H1 (cell line): ENCODE data around the gene SRPK3.
"Not testable (repeated sequence)": the region's sequence is repeated elsewhere in the genome, so short reads cannot be mapped to it uniquely, and the experiment has no call there.

Source experiments
- PHF8 ChIP-seq: fragments of 200-600 bp; sonication (generic); conservative IDR thresholded peaks from 2 replicates; pipeline ENCODE4 v1.7.1; 2012; ENCODE audit warnings: low read depth, mild to moderate bottlenecking, inconsistent platforms, low read length, moderate library complexity
- TF ChIP-seq, protein P1 (sequence below), 3 experiments: IDR thresholded peaks; 1 replicate in 2 of 3; 2 replicates in 1 of 3; pipeline versions ENCODE4 v1.5.1 to v1.6.1; 2011; ENCODE audit warnings: low read length in 3 of 3, mild to moderate bottlenecking in 3 of 3, inconsistent platforms in 2 of 3, low read depth in 1 of 3, moderate library complexity in 1 of 3; ENCODE audit not compliant: insufficient read depth in 1 of 3; ENCODE audit errors: control extremely low read depth in 1 of 3

DNA sequence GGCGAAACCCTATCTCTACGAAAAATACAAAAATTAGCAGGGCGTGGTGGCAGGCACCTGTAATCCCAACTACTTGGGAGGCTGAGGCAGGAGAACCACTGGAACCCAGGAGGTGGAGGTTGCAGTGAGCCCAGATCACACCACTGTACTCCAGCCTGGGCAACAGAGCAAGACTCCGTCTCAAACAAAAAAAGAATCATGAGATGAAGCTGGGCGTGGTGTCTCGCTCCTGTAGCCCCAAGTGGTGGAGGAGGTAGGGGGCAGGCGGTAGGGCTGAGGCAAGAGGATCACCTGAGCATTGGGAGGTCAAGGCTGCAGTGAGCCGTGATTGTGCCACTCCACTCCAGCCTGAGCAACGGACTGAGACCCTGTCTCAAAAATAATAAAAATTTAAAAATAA is 37.2 kb downstream of the SRPK3 start:
- TF ChIP-seq, protein P1, sequence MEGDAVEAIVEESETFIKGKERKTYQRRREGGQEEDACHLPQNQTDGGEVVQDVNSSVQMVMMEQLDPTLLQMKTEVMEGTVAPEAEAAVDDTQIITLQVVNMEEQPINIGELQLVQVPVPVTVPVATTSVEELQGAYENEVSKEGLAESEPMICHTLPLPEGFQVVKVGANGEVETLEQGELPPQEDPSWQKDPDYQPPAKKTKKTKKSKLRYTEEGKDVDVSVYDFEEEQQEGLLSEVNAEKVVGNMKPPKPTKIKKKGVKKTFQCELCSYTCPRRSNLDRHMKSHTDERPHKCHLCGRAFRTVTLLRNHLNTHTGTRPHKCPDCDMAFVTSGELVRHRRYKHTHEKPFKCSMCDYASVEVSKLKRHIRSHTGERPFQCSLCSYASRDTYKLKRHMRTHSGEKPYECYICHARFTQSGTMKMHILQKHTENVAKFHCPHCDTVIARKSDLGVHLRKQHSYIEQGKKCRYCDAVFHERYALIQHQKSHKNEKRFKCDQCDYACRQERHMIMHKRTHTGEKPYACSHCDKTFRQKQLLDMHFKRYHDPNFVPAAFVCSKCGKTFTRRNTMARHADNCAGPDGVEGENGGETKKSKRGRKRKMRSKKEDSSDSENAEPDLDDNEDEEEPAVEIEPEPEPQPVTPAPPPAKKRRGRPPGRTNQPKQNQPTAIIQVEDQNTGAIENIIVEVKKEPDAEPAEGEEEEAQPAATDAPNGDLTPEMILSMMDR (IDR thresholded peaks at IDR 0.05; ENCODE audit: control extremely low read depth in 1 of 3, insufficient read depth in 1 of 3, low read depth in 1 of 3, low read length in 3 of 3), result not testable (repeated sequence)
- not testable (repeated sequence) for TF ChIP-seq PHF8
